Transverse colon (tissue), 4 donors: ENCODE results near the gene ZNF513.
"Not testable (repeated sequence)": the region's sequence is repeated elsewhere in the genome, so short reads cannot be mapped to it uniquely, and the experiment has no call there.

Experiments used
- EP300 ChIP-seq: sonication (generic); formaldehyde crosslinking; IDR thresholded peaks from one replicate; pipeline ENCODE4 v1.6.1; 2017; ENCODE audit warnings: antibody characterized with exemption, low read depth
- POLR2A ChIP-seq: fragments of 450-650 bp; IDR thresholded peaks from one replicate; pipeline ENCODE4 v1.6.1; 2016; ENCODE audit warnings: antibody characterized with exemption, mild to moderate bottlenecking, moderate library complexity
- POLR2AphosphoS5 ChIP-seq, 3 donors: sonication (generic); formaldehyde crosslinking; IDR thresholded peaks; one replicate each; pipeline ENCODE4 v1.6.1; 2016; ENCODE audit warnings: antibody characterized with exemption in 3 of 3
- TF ChIP-seq, protein P1 (sequence below), 5 experiments: fragments of 200-600 bp in 3 of 5; fragments of 450-650 bp in 2 of 5; sonication (generic) in 3 of 5; IDR thresholded peaks; 1 replicate in 2 of 5; 2 replicates in 3 of 5; pipeline ENCODE4 v1.5.1; 2016 to 2017; ENCODE audit warnings: antibody characterized with exemption in 5 of 5, inconsistent platforms in 3 of 5, mild to moderate bottlenecking in 2 of 5, moderate library complexity in 1 of 5

GRCh38 chr2:27425039-27425438, 44.5 kb upstream of the ZNF513 start:
- TF ChIP-seq, protein P1, sequence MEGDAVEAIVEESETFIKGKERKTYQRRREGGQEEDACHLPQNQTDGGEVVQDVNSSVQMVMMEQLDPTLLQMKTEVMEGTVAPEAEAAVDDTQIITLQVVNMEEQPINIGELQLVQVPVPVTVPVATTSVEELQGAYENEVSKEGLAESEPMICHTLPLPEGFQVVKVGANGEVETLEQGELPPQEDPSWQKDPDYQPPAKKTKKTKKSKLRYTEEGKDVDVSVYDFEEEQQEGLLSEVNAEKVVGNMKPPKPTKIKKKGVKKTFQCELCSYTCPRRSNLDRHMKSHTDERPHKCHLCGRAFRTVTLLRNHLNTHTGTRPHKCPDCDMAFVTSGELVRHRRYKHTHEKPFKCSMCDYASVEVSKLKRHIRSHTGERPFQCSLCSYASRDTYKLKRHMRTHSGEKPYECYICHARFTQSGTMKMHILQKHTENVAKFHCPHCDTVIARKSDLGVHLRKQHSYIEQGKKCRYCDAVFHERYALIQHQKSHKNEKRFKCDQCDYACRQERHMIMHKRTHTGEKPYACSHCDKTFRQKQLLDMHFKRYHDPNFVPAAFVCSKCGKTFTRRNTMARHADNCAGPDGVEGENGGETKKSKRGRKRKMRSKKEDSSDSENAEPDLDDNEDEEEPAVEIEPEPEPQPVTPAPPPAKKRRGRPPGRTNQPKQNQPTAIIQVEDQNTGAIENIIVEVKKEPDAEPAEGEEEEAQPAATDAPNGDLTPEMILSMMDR (IDR thresholded peaks at IDR 0.05), result not testable (repeated sequence)
- not testable (repeated sequence) for TF ChIP-seq POLR2AphosphoS5 (IDR thresholded peaks at IDR 0.05); POLR2A; EP300
